ENCODE measurements around the gene SLC5A9.

Gene SLC5A9

GRCh38 chr1:48235652-48236051 is 13.1 kb downstream of the SLC5A9 start:
- H3K14ac ChIP-seq (ENCODE audit: low read length): no peak overlapping the region
- no peak overlapping the region for H2AK5ac ChIP-seq (ENCODE audit: low read depth, low read length)
- H2BK5ac ChIP-seq (ENCODE audit: low read length): no peak overlapping the region
- H4K8ac ChIP-seq (ENCODE audit: low read depth, low read length): no peak overlapping the region
- H2BK12ac ChIP-seq (ENCODE audit: low read length): peak overlapping the region; percentile 4
- no peak overlapping the region for H2BK15ac ChIP-seq (ENCODE audit: low read length)
- H3K36me3 ChIP-seq (replicated peaks in 1 of 2; ENCODE audit: control insufficient read depth in 2 of 2, insufficient read depth in 2 of 2, low read length in 2 of 2): no peaks in the 10 kb centered on the region
- peak overlapping the region; percentile 5 for H3K18ac ChIP-seq (ENCODE audit: low read length)
- no peak overlapping the region for H2AFZ ChIP-seq (ENCODE audit: low read length)
- H4K91ac ChIP-seq (ENCODE audit: low read depth, low read length, poor library complexity): no peak overlapping the region
- no peak overlapping the region for H3K4me3 ChIP-seq (ENCODE audit: low read length in 2 of 2)
- H3K4me1 ChIP-seq (ENCODE audit: control insufficient read depth in 2 of 2, insufficient read depth in 1 of 2, low read depth in 1 of 2, low read length in 2 of 2): peaks cover 0 to 2% of the 10 kb centered on the region in 2 donors
- H3K27ac ChIP-seq (replicated peaks; ENCODE audit: low read length): no peak overlapping the region
- DNase-seq (ENCODE audit: low spot score): no peak
- H3K23ac ChIP-seq (ENCODE audit: low read depth, low read length, poor library complexity): peak overlapping the region; percentile 19
- H3K9me3 ChIP-seq (replicated peaks in 1 of 2; ENCODE audit: control insufficient read depth in 2 of 2, insufficient read depth in 1 of 2, low read depth in 1 of 2, low read length in 2 of 2): no peaks in the 10 kb centered on the region
- H3K4ac ChIP-seq (ENCODE audit: low read length): no peak overlapping the region
- no CpG with 5 or more reads among the region's 13 CpGs for WGBS, 2 donors (ENCODE audit: extremely low coverage in 2 of 2, insufficient read length in 2 of 2, insufficient replicate concordance in 1 of 2)
- H3K9ac ChIP-seq (ENCODE audit: low read depth, low read length, poor library complexity): no peak overlapping the region
- H3K79me1 ChIP-seq (ENCODE audit: low read depth, low read length): no peaks in the 10 kb centered on the region
- H2BK120ac ChIP-seq (ENCODE audit: low read depth, low read length): no peak overlapping the region
- H3K27me3 ChIP-seq (ENCODE audit: control insufficient read depth in 3 of 3, insufficient read depth in 3 of 3, low read depth in 1 of 3, low read length in 3 of 3): no peaks in the 10 kb centered on the region
- no peak overlapping the region for H3K4me2 ChIP-seq (ENCODE audit: insufficient read depth, low read length, poor library complexity, severe bottlenecking)

DNA sequence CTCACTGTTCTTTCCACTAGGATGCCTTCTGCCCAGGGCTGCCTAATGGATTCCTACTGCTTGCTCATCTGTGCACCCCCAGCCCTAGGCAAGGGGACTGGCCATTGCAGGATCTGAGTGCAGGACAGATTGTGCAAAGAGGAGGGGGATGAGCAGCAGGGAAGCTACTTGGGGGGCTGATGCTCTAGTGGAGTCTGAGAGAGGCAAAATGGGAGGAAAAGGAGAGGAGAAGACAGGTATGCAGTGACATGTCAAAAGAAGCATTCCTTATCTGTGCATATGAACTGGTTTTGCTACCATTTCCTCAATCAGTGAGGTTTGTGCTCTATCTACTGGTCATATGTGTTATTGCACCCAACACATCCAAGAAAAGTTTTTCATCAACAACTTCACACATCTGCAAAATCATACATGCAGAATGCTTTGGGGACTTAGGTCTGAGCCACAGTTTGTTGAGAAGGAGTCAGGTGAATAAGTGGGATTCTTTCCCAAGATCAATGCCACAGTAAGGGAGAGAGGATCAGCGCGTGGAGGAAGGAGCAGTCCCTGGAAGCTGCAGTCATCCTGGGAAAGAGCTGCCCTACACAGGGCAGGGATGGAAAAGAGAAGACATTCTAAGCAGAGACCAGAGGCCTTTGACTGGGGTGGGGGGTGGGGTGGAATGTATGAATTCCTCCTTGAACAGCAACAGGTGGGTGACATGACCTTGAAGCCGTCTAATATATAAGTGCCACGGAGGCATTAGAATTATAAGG is 14.4 kb downstream of the SLC5A9 start:
- H3K27ac ChIP-seq (replicated peaks; ENCODE audit: low read length): no peak overlapping the region
- H3K79me1 ChIP-seq (ENCODE audit: low read depth, low read length): no peaks in the 10 kb centered on the region
- no CpG with 5 or more reads among the region's 4 CpGs for WGBS, 2 donors (ENCODE audit: extremely low coverage in 2 of 2, insufficient read length in 2 of 2, insufficient replicate concordance in 1 of 2)
- DNase-seq (ENCODE audit: low spot score): peak; percentile 20
- no peak overlapping the region for H2BK120ac ChIP-seq (ENCODE audit: low read depth, low read length)
- H2BK5ac ChIP-seq (ENCODE audit: low read length): no peak overlapping the region
- H3K36me3 ChIP-seq (replicated peaks in 1 of 2; ENCODE audit: control insufficient read depth in 2 of 2, insufficient read depth in 2 of 2, low read length in 2 of 2): no peaks in the 10 kb centered on the region
- H2AK5ac ChIP-seq (ENCODE audit: low read depth, low read length): no peak overlapping the region
- H2BK12ac ChIP-seq (ENCODE audit: low read length): no peak overlapping the region
- H2AFZ ChIP-seq (ENCODE audit: low read length): no peak overlapping the region
- no peak overlapping the region for H3K4ac ChIP-seq (ENCODE audit: low read length)
- no peaks in the 10 kb centered on the region for H3K9me3 ChIP-seq (replicated peaks in 1 of 2; ENCODE audit: control insufficient read depth in 2 of 2, insufficient read depth in 1 of 2, low read depth in 1 of 2, low read length in 2 of 2)
- H3K9ac ChIP-seq (ENCODE audit: low read depth, low read length, poor library complexity): no peak overlapping the region
- H3K4me1 ChIP-seq (ENCODE audit: control insufficient read depth in 2 of 2, insufficient read depth in 1 of 2, low read depth in 1 of 2, low read length in 2 of 2): peaks cover 0 to 2% of the 10 kb centered on the region in 2 donors
- H3K4me2 ChIP-seq (ENCODE audit: insufficient read depth, low read length, poor library complexity, severe bottlenecking): no peak overlapping the region
- no peak overlapping the region for H3K23ac ChIP-seq (ENCODE audit: low read depth, low read length, poor library complexity)
- no peaks in the 10 kb centered on the region for H3K27me3 ChIP-seq (ENCODE audit: control insufficient read depth in 3 of 3, insufficient read depth in 3 of 3, low read depth in 1 of 3, low read length in 3 of 3)
- H3K18ac ChIP-seq (ENCODE audit: low read length): no peak overlapping the region
- no peak overlapping the region for H4K91ac ChIP-seq (ENCODE audit: low read depth, low read length, poor library complexity)
- no peak overlapping the region for H3K4me3 ChIP-seq (ENCODE audit: low read length in 2 of 2)
- H3K14ac ChIP-seq (ENCODE audit: low read length): no peak overlapping the region
- no peak overlapping the region for H4K8ac ChIP-seq (ENCODE audit: low read depth, low read length)
- H2BK15ac ChIP-seq (ENCODE audit: low read length): no peak overlapping the region

GRCh38 chr1:48242141-48242736 is 19.7 kb downstream of the SLC5A9 start:
- H3K4me1 ChIP-seq (ENCODE audit: control insufficient read depth in 2 of 2, insufficient read depth in 1 of 2, low read depth in 1 of 2, low read length in 2 of 2): peaks cover 0 to under 1% of the 10 kb centered on the region in 2 donors
- H2AFZ ChIP-seq (ENCODE audit: low read length): no peak overlapping the region
- H3K36me3 ChIP-seq (replicated peaks in 1 of 2; ENCODE audit: control insufficient read depth in 2 of 2, insufficient read depth in 2 of 2, low read length in 2 of 2): no peaks in the 10 kb centered on the region
- H4K8ac ChIP-seq (ENCODE audit: low read depth, low read length): no peak overlapping the region
- no peak for DNase-seq (ENCODE audit: low spot score)
- no peaks in the 10 kb centered on the region for H3K9me3 ChIP-seq (replicated peaks in 1 of 2; ENCODE audit: control insufficient read depth in 2 of 2, insufficient read depth in 1 of 2, low read depth in 1 of 2, low read length in 2 of 2)
- peak overlapping the region; percentile 29 for H3K18ac ChIP-seq (ENCODE audit: low read length)
- H3K4me3 ChIP-seq (ENCODE audit: low read length in 2 of 2): no peak overlapping the region
- H2BK120ac ChIP-seq (ENCODE audit: low read depth, low read length): no peak overlapping the region
- H3K9ac ChIP-seq (ENCODE audit: low read depth, low read length, poor library complexity): no peak overlapping the region
- H2BK15ac ChIP-seq (ENCODE audit: low read length): no peak overlapping the region
- no peaks in the 10 kb centered on the region for H3K27me3 ChIP-seq (ENCODE audit: control insufficient read depth in 3 of 3, insufficient read depth in 3 of 3, low read depth in 1 of 3, low read length in 3 of 3)
- no peak overlapping the region for H2AK5ac ChIP-seq (ENCODE audit: low read depth, low read length)
- H2BK5ac ChIP-seq (ENCODE audit: low read length): peak overlapping the region; percentile 40
- no peak overlapping the region for H4K91ac ChIP-seq (ENCODE audit: low read depth, low read length, poor library complexity)
- no peak overlapping the region for H3K4ac ChIP-seq (ENCODE audit: low read length)
- H3K23ac ChIP-seq (ENCODE audit: low read depth, low read length, poor library complexity): peak overlapping the region; percentile 43
- no peak overlapping the region for H2BK12ac ChIP-seq (ENCODE audit: low read length)
- H3K27ac ChIP-seq (replicated peaks; ENCODE audit: low read length): no peak overlapping the region
- no peak overlapping the region for H3K14ac ChIP-seq (ENCODE audit: low read length)
- WGBS, 2 donors (ENCODE audit: extremely low coverage in 2 of 2, insufficient read length in 2 of 2, insufficient replicate concordance in 1 of 2): no CpG with 5 or more reads among the region's 12 CpGs
- H3K79me1 ChIP-seq (ENCODE audit: low read depth, low read length): no peaks in the 10 kb centered on the region
- H3K4me2 ChIP-seq (ENCODE audit: insufficient read depth, low read length, poor library complexity, severe bottlenecking): no peak overlapping the region

DNA sequence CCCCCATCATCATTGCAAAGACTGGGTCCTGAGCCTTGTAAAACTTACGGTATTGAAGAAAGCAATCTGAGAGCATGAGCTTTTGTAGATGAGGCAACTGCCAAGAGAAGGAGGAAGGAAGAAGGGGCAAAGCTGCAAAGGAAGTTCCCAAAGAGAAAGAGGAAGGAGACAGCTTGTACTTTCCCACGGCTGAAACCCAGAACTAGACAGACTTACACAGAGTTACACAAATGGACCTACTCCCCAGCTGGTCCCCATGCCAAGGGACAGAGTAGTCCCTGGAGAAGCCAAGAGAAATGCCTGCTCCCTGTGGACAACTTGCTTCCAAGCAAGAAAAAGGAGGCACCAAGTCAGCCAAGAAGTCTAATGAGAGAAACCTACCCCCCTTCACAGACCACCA is 22.6 kb downstream of the SLC5A9 start:
- no peak overlapping the region for H3K9ac ChIP-seq (ENCODE audit: low read depth, low read length, poor library complexity)
- DNase-seq (ENCODE audit: low spot score): no peak
- no peak overlapping the region for H3K27ac ChIP-seq (replicated peaks; ENCODE audit: low read length)
- no peak overlapping the region for H2BK120ac ChIP-seq (ENCODE audit: low read depth, low read length)
- H3K4me3 ChIP-seq (ENCODE audit: low read length in 2 of 2): no peak overlapping the region
- no peak overlapping the region for H3K14ac ChIP-seq (ENCODE audit: low read length)
- H4K8ac ChIP-seq (ENCODE audit: low read depth, low read length): no peak overlapping the region
- no peak overlapping the region for H2BK5ac ChIP-seq (ENCODE audit: low read length)
- peaks cover 0 to 6% of the 10 kb centered on the region in 2 donors for H3K4me1 ChIP-seq (ENCODE audit: control insufficient read depth in 2 of 2, insufficient read depth in 1 of 2, low read depth in 1 of 2, low read length in 2 of 2)
- H3K4me2 ChIP-seq (ENCODE audit: insufficient read depth, low read length, poor library complexity, severe bottlenecking): no peak overlapping the region
- WGBS, 2 donors (ENCODE audit: extremely low coverage in 2 of 2, insufficient read length in 2 of 2, insufficient replicate concordance in 1 of 2): no CpG with 5 or more reads among the region's 2 CpGs
- H3K36me3 ChIP-seq (replicated peaks in 1 of 2; ENCODE audit: control insufficient read depth in 2 of 2, insufficient read depth in 2 of 2, low read length in 2 of 2): no peaks in the 10 kb centered on the region
- no peak overlapping the region for H3K23ac ChIP-seq (ENCODE audit: low read depth, low read length, poor library complexity)
- H2BK12ac ChIP-seq (ENCODE audit: low read length): no peak overlapping the region
- H3K4ac ChIP-seq (ENCODE audit: low read length): no peak overlapping the region
- no peak overlapping the region for H2AFZ ChIP-seq (ENCODE audit: low read length)
- H4K91ac ChIP-seq (ENCODE audit: low read depth, low read length, poor library complexity): no peak overlapping the region
- H2AK5ac ChIP-seq (ENCODE audit: low read depth, low read length): no peak overlapping the region
- H3K27me3 ChIP-seq (ENCODE audit: control insufficient read depth in 3 of 3, insufficient read depth in 3 of 3, low read depth in 1 of 3, low read length in 3 of 3): no peaks in the 10 kb centered on the region
- H2BK15ac ChIP-seq (ENCODE audit: low read length): no peak overlapping the region
- H3K18ac ChIP-seq (ENCODE audit: low read length): no peak overlapping the region
- H3K79me1 ChIP-seq (ENCODE audit: low read depth, low read length): no peaks in the 10 kb centered on the region
- no peaks in the 10 kb centered on the region for H3K9me3 ChIP-seq (replicated peaks in 1 of 2; ENCODE audit: control insufficient read depth in 2 of 2, insufficient read depth in 1 of 2, low read depth in 1 of 2, low read length in 2 of 2)

Measured in neuronal stem cell (in vitro differentiated cells).